Pancreas (tissue), 10 donors: Measurements from ENCODE around the gene FILIP1L. TPM values are rescaled to one million over a fixed set of nuclear protein-coding genes. Genes with fewer than 3 reads are reported as not detected.
A peak's percentile ranks its signal among the peaks of the same experiment; 100 is the strongest.

Experiments used
- ATAC-seq, 4 donors: fragments of 200-7000 bp; cut with Tn5 transposase; one replicate each; pipeline versions ENCODE4 v1.8.0 to v1.9.1; 2020; ENCODE audit warnings: mild to moderate bottlenecking in 4 of 4, moderate library complexity in 4 of 4
- DNase-seq, 6 donors: peaks; one replicate each; pipeline ENCODE4 v3.0.0-alpha.2; 2020
- FAIRE-seq: peaks from 2 replicates; lab custom pipeline; 2012; peaks lifted over from hg19 to GRCh38; lab: Jason Lieb, UNC
- H3K27ac ChIP-seq, 4 donors: fragments of 200-600 bp; sonication (generic); 1 replicate in 3 of 4; 2 replicates in 1 of 4; pipeline versions ENCODE4 v1.5.0 to v1.8.0; 2020
- H3K27me3 ChIP-seq, 4 donors: fragments of 200-600 bp; one replicate each; pipeline ENCODE4 v1.8.0; 2021
- H3K36me3 ChIP-seq, 3 donors: fragments of 200-600 bp; sonication (generic) in 1 of 3; one replicate each; pipeline versions ENCODE4 v1.5.0 to v1.8.0; 2020 to 2021
- H3K4me1 ChIP-seq, 3 donors: fragments of 200-600 bp; one replicate each; pipeline ENCODE4 v1.8.0; 2021
- H3K4me3 ChIP-seq, 4 donors: fragments of 200-600 bp; sonication (generic) in 2 of 4; one replicate each; pipeline versions ENCODE4 v1.5.0 to v1.8.0; 2020 to 2021
- H3K9me3 ChIP-seq, 4 donors: fragments of 200-600 bp; one replicate each; pipeline ENCODE4 v1.8.0; 2021
- WGBS, 2 donors: extraction: QIAGEN DNeasy Blood & Tissue Kit; methylation state at CpG; one replicate each; pipeline ENCODE4 v1.1.7; 2013; 5-methylcytosine and 5-hydroxymethylcytosine counted together
- intact Hi-C, 3 donors: fragments of 100-400 bp; cut with DNase I; formaldehyde crosslinking; loops; one replicate each; pipeline versions ENCODE4 v1.11.1 to v1.14.2; 2022
- polyA plus RNA-seq, 2 donors: library from polyadenylated mRNA; stranded (reverse); fragments of 200-250 nt; gene quantifications; one replicate each; pipeline ENCODE4 v1.2.3, GENCODE V29; 2013
- total RNA-seq, 6 donors: library from RNA; stranded (reverse); fragmentation: NEBNext Ultra II Directional in 4 of 6; extraction: Animal tissue kit (Norgen Biotek cat#: 25700) in 4 of 6; gene quantifications; one replicate each; pipeline versions ENCODE4 v1.2.1 to v1.2.4, GENCODE V29; 2021 to 2023
- TF ChIP-seq, protein P1 (sequence below), 4 donors: fragments of 200-600 bp; sonication (generic) in 3 of 4; IDR thresholded peaks; one replicate each; pipeline versions ENCODE4 v1.5.0 to v1.8.0; 2021; ENCODE audit warnings: antibody characterized with exemption in 4 of 4
- donor health status: healthy with polysubstance abuse.
- donor health status: DM: no; HTN: no; CAD: no; lungs with moderate emphysema.
- donor health status: DM: no; HTN: no; CAD: no.
- donor health status: control.
- donor health status: control.
- donor health status: Bipolar disorder and iron deficiency.
- donor health status: DM: yes; HTN: yes; CAD: no.
- donor health status: DM: no; HTN: no; CAD: no.
- donor health status: DM: no; HTN: no; CAD: no.
- donor health status: DM: yes; HTN: yes; CAD: no.

FILIP1L gene
- total and polyA plus RNA-seq, 8 donors: 12.5 to 37.7 (median 15.8) TPM

DNA sequence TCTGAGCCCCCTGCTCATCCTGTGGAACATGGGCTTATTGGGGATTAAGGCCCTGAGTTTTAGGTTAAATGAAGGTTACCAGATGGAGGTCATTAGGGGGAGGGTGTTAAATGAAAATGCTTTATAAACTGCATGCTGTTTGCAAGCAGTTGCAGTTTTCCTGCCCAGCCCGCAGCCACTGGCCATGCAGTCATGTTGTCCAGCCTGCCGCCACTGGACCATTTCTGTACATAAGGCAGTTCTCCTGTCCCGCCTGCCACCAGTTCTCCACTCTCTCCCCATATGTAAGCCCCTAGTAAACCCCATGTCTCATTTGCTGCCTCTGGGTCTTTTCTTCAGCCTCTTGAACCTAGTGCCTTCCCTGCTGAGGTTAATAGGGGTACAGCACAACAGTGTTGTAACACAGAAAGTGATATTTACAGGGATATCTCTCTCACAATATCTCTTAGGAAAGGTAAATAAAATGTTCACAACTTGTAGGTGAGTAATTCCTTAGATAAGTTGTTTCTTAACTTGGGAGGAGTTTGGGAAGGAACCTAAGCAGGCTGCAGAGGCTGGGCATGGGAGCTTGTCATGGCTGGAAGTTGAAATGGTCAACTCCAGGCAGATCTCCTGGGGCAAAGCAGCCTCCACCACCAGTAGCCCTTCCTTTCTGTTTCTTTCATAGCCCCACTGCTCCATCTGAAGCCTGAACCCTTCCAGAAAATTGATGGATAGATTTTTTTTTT is 148.5 kb downstream of the FILIP1L start:
- Histone ChIP-seq H3K4me3 (no peak overlapping the region), H3K4me1 (peaks cover 4 to 22% (median 16%) of the 10 kb centered on the region in 3 donors), H3K9me3 (no peaks in the 10 kb centered on the region), H3K27me3 (no peaks in the 10 kb centered on the region), H3K27ac (peak overlapping the region in 3 of 4 donors; percentile 41 to 75 (median 69)), H3K36me3 (no peaks in the 10 kb centered on the region)
- TF ChIP-seq, protein P1, sequence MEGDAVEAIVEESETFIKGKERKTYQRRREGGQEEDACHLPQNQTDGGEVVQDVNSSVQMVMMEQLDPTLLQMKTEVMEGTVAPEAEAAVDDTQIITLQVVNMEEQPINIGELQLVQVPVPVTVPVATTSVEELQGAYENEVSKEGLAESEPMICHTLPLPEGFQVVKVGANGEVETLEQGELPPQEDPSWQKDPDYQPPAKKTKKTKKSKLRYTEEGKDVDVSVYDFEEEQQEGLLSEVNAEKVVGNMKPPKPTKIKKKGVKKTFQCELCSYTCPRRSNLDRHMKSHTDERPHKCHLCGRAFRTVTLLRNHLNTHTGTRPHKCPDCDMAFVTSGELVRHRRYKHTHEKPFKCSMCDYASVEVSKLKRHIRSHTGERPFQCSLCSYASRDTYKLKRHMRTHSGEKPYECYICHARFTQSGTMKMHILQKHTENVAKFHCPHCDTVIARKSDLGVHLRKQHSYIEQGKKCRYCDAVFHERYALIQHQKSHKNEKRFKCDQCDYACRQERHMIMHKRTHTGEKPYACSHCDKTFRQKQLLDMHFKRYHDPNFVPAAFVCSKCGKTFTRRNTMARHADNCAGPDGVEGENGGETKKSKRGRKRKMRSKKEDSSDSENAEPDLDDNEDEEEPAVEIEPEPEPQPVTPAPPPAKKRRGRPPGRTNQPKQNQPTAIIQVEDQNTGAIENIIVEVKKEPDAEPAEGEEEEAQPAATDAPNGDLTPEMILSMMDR (IDR thresholded peaks at IDR 0.05): no peak
- 41 to 58% methylated on average over 3 of the region's 3 CpGs for WGBS, 2 donors
- DNase-seq (peak in 1 of 6 donors; percentile 21), FAIRE-seq (no peak), ATAC-seq (peak; percentile 56 to 67 (median 58))
- intact Hi-C loops: no loop called here

DNA sequence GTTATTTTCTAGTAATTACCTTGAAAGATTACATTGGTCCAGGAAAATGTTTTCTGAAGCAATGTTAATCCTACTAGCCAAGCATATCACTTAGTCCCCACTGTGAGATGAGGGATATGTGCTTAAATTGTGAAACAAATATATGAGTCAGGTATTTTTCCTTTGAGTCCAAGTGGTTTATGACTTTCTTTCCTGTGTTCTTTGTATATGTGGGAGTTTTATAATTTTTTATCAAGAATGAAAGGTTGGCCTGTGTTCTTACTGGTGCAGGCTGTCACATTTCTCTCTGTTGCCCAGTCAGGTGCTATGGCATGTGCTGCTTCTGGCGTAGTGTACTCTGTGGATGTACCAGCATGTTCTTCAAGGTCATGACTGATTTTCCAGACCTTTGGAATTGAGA is 149.2 kb downstream of the FILIP1L start:
- peaks cover 4 to 22% (median 16%) of the 10 kb centered on the region in 3 donors for H3K4me1 ChIP-seq
- TF ChIP-seq, protein P1 (IDR thresholded peaks at IDR 0.05): no peak
- H3K27ac ChIP-seq: peak overlapping the region; percentile 6 to 75 (median 55)
- H3K27me3 ChIP-seq: no peaks in the 10 kb centered on the region
- DNase-seq (peak in 4 of 6 donors; percentile 24 to 48 (median 40)), ATAC-seq (peak; percentile 83 to 88 (median 85)), FAIRE-seq (no peak)
- no peaks in the 10 kb centered on the region for H3K36me3 ChIP-seq
- no peak overlapping the region for H3K4me3 ChIP-seq
- intact Hi-C loops: no loop called here
- no peaks in the 10 kb centered on the region for H3K9me3 ChIP-seq
- WGBS, 2 donors: 26 to 32% methylated on average over 1 of the region's 1 CpG

DNA sequence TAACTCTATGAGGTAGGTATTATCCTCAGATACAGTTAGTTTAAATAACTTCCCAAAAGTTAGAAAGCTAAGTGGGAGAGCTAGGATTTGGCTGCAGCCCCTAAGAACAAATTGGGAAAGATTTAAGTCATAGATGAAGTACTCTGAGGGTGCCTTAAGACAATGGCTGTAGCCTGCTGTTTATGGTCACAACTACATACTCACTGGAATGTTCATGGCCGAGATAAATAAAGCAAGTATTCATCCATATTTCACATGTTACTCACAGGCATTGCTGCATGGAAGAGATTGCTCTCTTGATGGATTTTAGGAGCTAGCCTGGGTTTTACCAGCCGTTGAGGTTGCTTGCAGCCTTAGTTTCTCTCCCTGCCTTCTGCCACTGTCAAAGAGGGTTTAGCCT is 151.6 kb downstream of the FILIP1L start:
- Histone ChIP-seq H3K9me3 (no peaks in the 10 kb centered on the region), H3K27ac (no peak overlapping the region), H3K27me3 (no peaks in the 10 kb centered on the region), H3K4me1 (peaks cover 4 to 22% (median 21%) of the 10 kb centered on the region in 3 donors), H3K36me3 (no peaks in the 10 kb centered on the region), H3K4me3 (no peak overlapping the region)
- FAIRE-seq (no peak), ATAC-seq (no peak), DNase-seq (no peak)
- intact Hi-C loops: no loop called here
- WGBS, 2 donors: 92% methylated on average over 2 of the region's 2 CpGs
- TF ChIP-seq, protein P1 (IDR thresholded peaks at IDR 0.05): no peak

DNA sequence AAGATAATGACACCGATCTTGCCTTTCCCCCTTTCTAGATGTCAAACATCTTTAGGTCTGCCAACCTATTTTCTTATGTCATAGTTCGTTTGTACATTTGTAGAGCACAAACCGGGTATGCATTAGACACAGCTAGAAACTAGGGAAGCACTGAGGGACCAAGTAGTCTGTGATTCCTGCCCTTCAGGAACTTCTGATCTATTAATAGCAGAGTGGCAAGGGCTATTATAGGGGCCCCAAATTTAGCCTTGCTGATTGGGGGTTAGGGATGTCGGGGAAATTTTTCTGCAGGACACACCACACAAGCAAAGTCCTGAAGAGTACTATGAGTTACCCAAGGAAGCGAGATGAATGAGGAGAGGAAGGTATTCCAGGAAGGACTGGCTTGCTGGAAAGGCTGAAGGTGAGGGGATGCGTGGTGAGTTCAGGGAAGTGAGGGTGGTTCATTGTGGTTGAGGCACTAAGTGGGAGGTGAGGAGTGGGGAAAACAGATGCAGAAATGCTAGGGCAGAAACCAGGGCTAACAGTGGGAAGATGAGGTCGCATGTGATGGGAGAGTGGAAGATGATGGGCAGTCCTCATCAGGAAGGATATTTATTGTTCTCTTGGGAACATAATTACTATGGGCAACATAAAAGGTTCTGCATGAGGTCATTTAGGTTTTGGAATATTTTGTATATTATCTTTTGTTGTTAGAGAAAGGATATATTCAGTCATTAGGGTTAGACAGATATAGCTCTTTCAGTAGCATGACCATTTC is 152.4 kb downstream of the FILIP1L start:
- WGBS, 2 donors: 95 to 96% methylated on average over 7 of the region's 7 CpGs
- H3K4me3 ChIP-seq: no peak overlapping the region
- intact Hi-C loops: no loop called here
- TF ChIP-seq, protein P1 (IDR thresholded peaks at IDR 0.05): no peak
- ATAC-seq (no peak), DNase-seq (no peak), FAIRE-seq (no peak)
- H3K36me3 ChIP-seq: no peaks in the 10 kb centered on the region
- H3K9me3 ChIP-seq: no peaks in the 10 kb centered on the region
- H3K27me3 ChIP-seq: no peaks in the 10 kb centered on the region
- H3K4me1 ChIP-seq: peaks cover 4 to 26% (median 22%) of the 10 kb centered on the region in 3 donors
- no peak overlapping the region for H3K27ac ChIP-seq
